GM23338 (cell line): ENCODE results near the gene ADPRH. TPM values are rescaled to one million over a fixed set of nuclear protein-coding genes. Genes with fewer than 3 reads are reported as not detected.

Experiments used
- ATAC-seq: fragments of 200-7000 bp; cut with Tn5 transposase; 3 replicates; pipeline ENCODE4 v1.9.1; 2020
- DNase-seq: peaks from one replicate; pipeline ENCODE4 v3.0.0-alpha.2; 2015; ENCODE audit warnings: low spot score
- H2AFZ ChIP-seq: fragments of 200-600 bp; sonication (generic); 2 replicates; pipeline ENCODE4 v1.8.0; 2016; ENCODE audit warnings: antibody characterized with exemption, mild to moderate bottlenecking, moderate library complexity
- H3F3A ChIP-seq: fragments of 200-600 bp; sonication (generic); replicated peaks from 2 replicates; pipeline ENCODE4 v1.8.0; 2017; ENCODE audit warnings: antibody characterized with exemption, mixed run types, low read depth
- H3K27ac ChIP-seq: fragments of 200-600 bp; sonication (generic); 2 replicates; pipeline ENCODE4 v1.6.1; 2016; ENCODE audit warnings: low read depth
- H3K27me3 ChIP-seq: fragments of 200-600 bp; sonication (generic); 2 replicates; pipeline ENCODE4 v1.8.0; 2016; ENCODE audit warnings: mild to moderate bottlenecking, mixed run types, moderate library complexity; ENCODE audit not compliant: insufficient read depth
- H3K36me3 ChIP-seq: fragments of 200-600 bp; sonication (generic); 2 replicates; pipeline ENCODE4 v1.8.0; 2016; ENCODE audit warnings: mild to moderate bottlenecking; ENCODE audit not compliant: insufficient read depth
- H3K4me1 ChIP-seq: fragments of 200-600 bp; sonication (generic); 2 replicates; pipeline ENCODE4 v1.8.0; 2016; ENCODE audit warnings: mild to moderate bottlenecking, moderate library complexity; ENCODE audit not compliant: insufficient read depth
- H3K4me2 ChIP-seq: fragments of 200-600 bp; sonication (generic); 2 replicates; pipeline ENCODE4 v1.7.1; 2017; ENCODE audit warnings: mixed run types
- H3K4me3 ChIP-seq: fragments of 200-600 bp; sonication (generic); 2 replicates; pipeline ENCODE4 v1.6.1; 2016; ENCODE audit warnings: mixed run types
- H3K79me2 ChIP-seq: fragments of 200-600 bp; sonication (generic); replicated peaks from 2 replicates; pipeline ENCODE4 v1.8.0; 2017; ENCODE audit warnings: mild to moderate bottlenecking; ENCODE audit not compliant: insufficient read depth
- H3K9me2 ChIP-seq: fragments of 200-600 bp; sonication (generic); 2 replicates; pipeline ENCODE4 v1.8.0; 2017; ENCODE audit not compliant: insufficient read depth
- H4K20me1 ChIP-seq: fragments of 200-600 bp; sonication (generic); replicated peaks from 2 replicates; pipeline ENCODE4 v1.8.0; 2017; ENCODE audit warnings: mild to moderate bottlenecking; ENCODE audit not compliant: insufficient read depth
- H3K27ac Mint-ChIP-seq: 2 replicates; pipeline ENCODE4 v1.8.0; 2020; ENCODE audit warnings: inconsistent platforms, mild to moderate bottlenecking, moderate library complexity, mixed read lengths
- H3K27me3 Mint-ChIP-seq: 3 replicates; pipeline ENCODE4 v1.8.0; 2022; ENCODE audit warnings: low read depth, mild to moderate bottlenecking, moderate library complexity, mixed read lengths, inconsistent platforms; ENCODE audit not compliant: insufficient read depth, poor library complexity
- H3K36me3 Mint-ChIP-seq: 3 replicates; pipeline ENCODE4 v1.8.0; 2021; ENCODE audit warnings: low read depth, mild to moderate bottlenecking, inconsistent platforms, moderate library complexity, mixed read lengths
- H3K4me1 Mint-ChIP-seq: 3 replicates; pipeline ENCODE4 v1.8.0; 2020; ENCODE audit warnings: mild to moderate bottlenecking, inconsistent platforms, mixed read lengths
- H3K4me3 Mint-ChIP-seq: 3 replicates; pipeline ENCODE4 v1.8.0; 2021; ENCODE audit warnings: moderate library complexity, mild to moderate bottlenecking, inconsistent platforms, mixed read lengths
- H3K9me3 Mint-ChIP-seq: 3 replicates; pipeline ENCODE4 v1.8.0; 2020; ENCODE audit warnings: moderate library complexity, mild to moderate bottlenecking, inconsistent platforms, mixed read lengths
- CREB1 ChIP-seq: fragments of 250-450 bp; sonication (Bioruptor Pico); IDR thresholded peaks from 2 replicates; pipeline ENCODE4 v1.5.0; 2020; ENCODE audit warnings: low read depth, mild to moderate bottlenecking, moderate library complexity
- CTCF ChIP-seq, 2 experiments: fragments of 200-600 bp in 1 of 2; sonication (generic) in 1 of 2; conservative IDR thresholded peaks; 2 replicates each; pipeline versions ENCODE4 v1.5.1 to v1.6.1; 2016 to 2017; ENCODE audit warnings: antibody characterized with exemption in 2 of 2, low read depth in 2 of 2, mild to moderate bottlenecking in 2 of 2, moderate library complexity in 1 of 2
- ETS1 ChIP-seq: IDR thresholded peaks from 2 replicates; pipeline ENCODE4 v1.6.1; 2016; ENCODE audit warnings: antibody characterized with exemption
- EZH2 ChIP-seq: fragments of 200-600 bp; sonication (generic); IDR thresholded peaks from one replicate; pipeline ENCODE4 v1.8.0; 2017; ENCODE audit warnings: antibody characterized with exemption, mild to moderate bottlenecking, low read depth; ENCODE audit not compliant: unreplicated experiment
- EZH2phosphoT487 ChIP-seq: fragments of 200-600 bp; sonication (generic); IDR thresholded peaks from one replicate; pipeline ENCODE4 v1.8.1; 2018; ENCODE audit warnings: antibody characterized with exemption; ENCODE audit not compliant: unreplicated experiment
- JUNB ChIP-seq: IDR thresholded peaks from one replicate; pipeline ENCODE4 v1.6.1; 2016; ENCODE audit warnings: antibody characterized with exemption; ENCODE audit not compliant: unreplicated experiment
- NANOG ChIP-seq: IDR thresholded peaks from 2 replicates; pipeline ENCODE4 v1.6.1; 2016; ENCODE audit warnings: antibody characterized with exemption, borderline replicate concordance
- POLR2AphosphoS5 ChIP-seq: IDR thresholded peaks from 2 replicates; pipeline ENCODE4 v1.6.1; 2016; ENCODE audit warnings: antibody characterized with exemption, low read depth
- REST ChIP-seq: IDR thresholded peaks from one replicate; pipeline ENCODE4 v1.6.1; 2018; ENCODE audit warnings: antibody characterized with exemption; ENCODE audit not compliant: unreplicated experiment
- STAT1 ChIP-seq: IDR thresholded peaks from one replicate; pipeline ENCODE4 v1.6.1; 2016; ENCODE audit warnings: antibody characterized with exemption; ENCODE audit not compliant: unreplicated experiment
- ZNF114 ChIP-seq: fragments of 250-450 bp; sonication (Bioruptor Pico); IDR thresholded peaks from 2 replicates; pipeline ENCODE4 v1.5.0; 2020; ENCODE audit warnings: mild to moderate bottlenecking, moderate library complexity
- ZNF331 ChIP-seq: fragments of 250-450 bp; sonication (Bioruptor Pico); IDR thresholded peaks from 2 replicates; pipeline ENCODE4 v1.5.0; 2020; ENCODE audit warnings: low read depth, mild to moderate bottlenecking, moderate library complexity
- ZNF462 ChIP-seq: fragments of 250-450 bp; sonication (Bioruptor Pico); IDR thresholded peaks from 2 replicates; pipeline ENCODE4 v1.5.0; 2020; ENCODE audit warnings: mild to moderate bottlenecking, moderate library complexity
- polyA plus RNA-seq: library from polyadenylated mRNA; unstranded; fragments of >200 nt; fragmentation: Nextera tagmentation; extraction: Ambion mirVana; gene quantifications from 2 replicates; pipeline ENCODE4 v1.2.1, GENCODE V29; 2016
- total RNA-seq: library from RNA; depleted of rRNA; stranded (reverse); fragments of >200 nt; shearing (Covaris generic); gene quantifications from 2 replicates; pipeline ENCODE4 v1.2.3, GENCODE V29; 2014

Gene ADPRH
- total and polyA plus RNA-seq, 2 experiments from 2014 or later: 1.2 to 3.4 TPM

- H3K27me3 Mint-ChIP-seq: no peaks in the 10 kb centered on the region
- no peak for ATAC-seq
Measured at GRCh38 chr3:119632216-119632615, 52.9 kb downstream of the ADPRH start.

More at GRCh38 chr3:119632216-119632615, 52.9 kb downstream of the ADPRH start:
- no peaks in the 10 kb centered on the region for H3F3A ChIP-seq
- H3K4me3 ChIP-seq: no peak overlapping the region
- no peaks in the 10 kb centered on the region for H3K79me2 ChIP-seq
- no peak overlapping the region for H3K27ac ChIP-seq
- H4K20me1 ChIP-seq: no peaks in the 10 kb centered on the region
- H3K9me2 ChIP-seq: no peaks in the 10 kb centered on the region
- DNase-seq: no peak
- peaks cover 9% of the 10 kb centered on the region; the same call in 2 of the 3 replicates for H3K4me1 Mint-ChIP-seq
- H3K4me1 ChIP-seq: no peaks in the 10 kb centered on the region
- H3K4me3 Mint-ChIP-seq: no peak overlapping the region
- no peak for TF ChIP-seq NANOG
- TF ChIP-seq EZH2: no peak
- TF ChIP-seq ETS1: no peak
- TF ChIP-seq STAT1: no peak
- TF ChIP-seq ZNF114 (CRISPR knock-in tag): no peak
- TF ChIP-seq POLR2AphosphoS5: no peak
- TF ChIP-seq CREB1 (CRISPR knock-in tag): no peak
- TF ChIP-seq JUNB: no peak
- no peak for TF ChIP-seq CTCF (conservative IDR thresholded peaks at IDR 0.05; ENCODE audit: low read depth in 2 of 2)
- no peak for TF ChIP-seq ZNF462
- no peak for TF ChIP-seq ZNF331 (CRISPR knock-in tag)
- no peak for TF ChIP-seq EZH2phosphoT487
- TF ChIP-seq REST: no peak
- H3K27ac Mint-ChIP-seq: no peak overlapping the region
- no peaks in the 10 kb centered on the region for H3K27me3 ChIP-seq
- H3K36me3 ChIP-seq: no peaks in the 10 kb centered on the region
- H2AFZ ChIP-seq: no peak overlapping the region; the same call in 1 of the 2 replicates
- no peaks in the 10 kb centered on the region for H3K36me3 Mint-ChIP-seq
- no peaks in the 10 kb centered on the region for H3K9me3 Mint-ChIP-seq
- H3K4me2 ChIP-seq: no peak overlapping the region
